Esophagus squamous epithelium (tissue), 4 donors: ENCODE data around the gene CCDC82.

Experiments used
- CTCF ChIP-seq, 6 experiments: fragments of 450-650 bp in 4 of 6; fragments of 200-600 bp in 2 of 6; sonication (generic) in 2 of 6; IDR thresholded peaks; one replicate each; pipeline ENCODE4 v1.5.1; 2016 to 2019; ENCODE audit warnings: antibody characterized with exemption in 6 of 6, mild to moderate bottlenecking in 4 of 6, moderate library complexity in 4 of 6
- POLR2A ChIP-seq, 4 donors: fragments of 450-650 bp; IDR thresholded peaks; one replicate each; pipeline ENCODE4 v1.6.1; 2017; ENCODE audit warnings: antibody characterized with exemption in 4 of 4, mild to moderate bottlenecking in 4 of 4, moderate library complexity in 3 of 4

GRCh38 chr11:96335388-96335787 is 54.3 kb downstream of the CCDC82 start:
- TF ChIP-seq CTCF (IDR thresholded peaks at IDR 0.05) (no peak), POLR2A (IDR thresholded peaks at IDR 0.05) (no peak)
